ENCODE results near the gene SPCS2.

GRCh38 chr11:75011357-75011756 lies 62.3 kb downstream of the SPCS2 start:
- TF ChIP-seq CTCF (IDR thresholded peaks at IDR 0.05; ENCODE audit: extremely low read depth in 1 of 2, insufficient read depth in 1 of 2, low read depth in 1 of 2, low read length in 2 of 2) (no peak), EZH2 (IDR thresholded peaks at IDR 0.05; ENCODE audit: borderline replicate concordance, low read depth, low read length, severe bottlenecking) (no peak), POLR2AphosphoS5 (IDR thresholded peaks at IDR 0.05; ENCODE audit: insufficient read depth, low read depth, low read length) (no peak), FOS (IDR thresholded peaks at IDR 0.05; ENCODE audit: borderline replicate concordance, insufficient read depth, low read length) (no peak), JUN (IDR thresholded peaks at IDR 0.05; ENCODE audit: borderline replicate concordance, insufficient read depth, insufficient read length, low read depth) (no peak), POLR2A (IDR thresholded peaks at IDR 0.05; ENCODE audit: low read depth, low read length) (no peak), MYC (IDR thresholded peaks at IDR 0.05; ENCODE audit: low read depth, low read length) (no peak), GATA2 (IDR thresholded peaks at IDR 0.05; ENCODE audit: insufficient read depth, insufficient read length, low read depth, low read length) (no peak)
- TF ChIP-seq, protein P1, sequence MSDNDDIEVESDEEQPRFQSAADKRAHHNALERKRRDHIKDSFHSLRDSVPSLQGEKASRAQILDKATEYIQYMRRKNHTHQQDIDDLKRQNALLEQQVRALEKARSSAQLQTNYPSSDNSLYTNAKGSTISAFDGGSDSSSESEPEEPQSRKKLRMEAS (IDR thresholded peaks at IDR 0.05; ENCODE audit: insufficient read depth, insufficient read length): no peak
